IMR-90 (cell line): ENCODE measurements around the gene POLR3A. TPM values are rescaled to one million over a fixed set of nuclear protein-coding genes. Genes with fewer than 3 reads are reported as not detected.
A peak's percentile ranks its signal among the peaks of the same experiment; 100 is the strongest.

Source experiments
- ATAC-seq: fragments of 200-7000 bp; cut with Tn5 transposase; 2 replicates; pipeline ENCODE4 v1.9.1; 2020; ENCODE audit warnings: low read depth, mild to moderate bottlenecking, moderate library complexity
- BruUV-seq: library from RNA; stranded (reverse); fragments of 400-500 nt; replicated peaks from 2 replicates; lab custom pipeline; 2021; lab: Mats Ljungman, UMichigan
- CTCF ChIA-PET: fragments of 300-600 bp; formaldehyde crosslinking; extraction: SDS; loops from one replicate; lab custom pipeline; 2021; ENCODE audit warnings: antibody characterized with exemption; lab: Yijun Ruan, JAX
- POLR2A ChIA-PET: fragments of 300-600 bp; sonication (Branson Sonifier 250); formaldehyde crosslinking; loops from one replicate; lab custom pipeline; 2022; ENCODE audit warnings: antibody characterized with exemption; ENCODE audit not compliant: unreplicated experiment; lab: Charles Lee
- DNase-seq: peaks from one replicate; pipeline ENCODE4 v3.0.0; 2013
- H2AFZ ChIP-seq: replicated peaks from 2 replicates; pipeline ENCODE3; 2013; ENCODE audit warnings: low read length, mild to moderate bottlenecking; ENCODE audit not compliant: poor library complexity
- H2AK5ac ChIP-seq: 2 replicates; pipeline ENCODE4 v1.6.1; 2013; ENCODE audit warnings: low read depth, low read length, inconsistent platforms
- H2AK9ac ChIP-seq: replicated peaks from 2 replicates; pipeline ENCODE3; 2013; ENCODE audit warnings: mild to moderate bottlenecking, low read depth, low read length, moderate library complexity; ENCODE audit not compliant: poor library complexity
- H2BK120ac ChIP-seq: 2 replicates; pipeline ENCODE4 v1.6.1; 2013; ENCODE audit warnings: low read depth, low read length, inconsistent platforms
- H2BK15ac ChIP-seq: 3 replicates; pipeline ENCODE4 v1.6.1; 2013; ENCODE audit warnings: low read depth, low read length, inconsistent platforms
- H2BK20ac ChIP-seq: 2 replicates; pipeline ENCODE4 v1.6.1; 2013; ENCODE audit warnings: low read depth, mild to moderate bottlenecking, inconsistent platforms, low read length, moderate library complexity
- H2BK5ac ChIP-seq: 2 replicates; pipeline ENCODE4 v1.6.1; 2013; ENCODE audit warnings: mild to moderate bottlenecking, low read depth, low read length, inconsistent platforms; ENCODE audit not compliant: poor library complexity, severe bottlenecking
- H3K14ac ChIP-seq: replicated peaks from 2 replicates; pipeline ENCODE4 v1.6.1; 2013; ENCODE audit warnings: low read depth, low read length, inconsistent platforms
- H3K18ac ChIP-seq: 2 replicates; pipeline ENCODE4 v1.6.1; 2013; ENCODE audit warnings: low read depth, low read length, control low read depth
- H3K23ac ChIP-seq: 2 replicates; pipeline ENCODE4 v1.6.1; 2013; ENCODE audit warnings: low read depth, low read length, inconsistent platforms
- H3K27ac ChIP-seq: 2 replicates; pipeline ENCODE4 v1.5.1; 2013; ENCODE audit warnings: mild to moderate bottlenecking, control low read depth, low read length; ENCODE audit not compliant: insufficient read depth
- H3K27me3 ChIP-seq: 2 replicates; pipeline ENCODE4 v1.6.1; 2013; ENCODE audit warnings: low read length; ENCODE audit not compliant: control insufficient read depth, insufficient read depth
- H3K36me3 ChIP-seq: 2 replicates; pipeline ENCODE4 v1.6.1; 2013; ENCODE audit warnings: low read length, mixed read lengths; ENCODE audit not compliant: control insufficient read depth, insufficient read depth
- H3K4ac ChIP-seq: 2 replicates; pipeline ENCODE4 v1.6.1; 2013; ENCODE audit warnings: low read depth, low read length, inconsistent platforms
- H3K4me1 ChIP-seq: 2 replicates; pipeline ENCODE4 v1.6.1; 2013; ENCODE audit warnings: low read length, mixed read lengths; ENCODE audit not compliant: control insufficient read depth, insufficient read depth
- H3K4me2 ChIP-seq: 2 replicates; pipeline ENCODE4 v1.6.1; 2013; ENCODE audit warnings: low read depth, mild to moderate bottlenecking, control low read depth, low read length, moderate library complexity
- H3K4me3 ChIP-seq: 2 replicates; pipeline ENCODE4 v1.5.1; 2013; ENCODE audit warnings: low read depth, mild to moderate bottlenecking, control low read depth, low read length, moderate library complexity; ENCODE audit not compliant: insufficient read depth
- H3K56ac ChIP-seq: 2 replicates; pipeline ENCODE4 v1.6.1; 2013; ENCODE audit warnings: low read length, inconsistent platforms; ENCODE audit not compliant: insufficient read depth; ENCODE audit errors: extremely low read depth
- H3K79me1 ChIP-seq, 2 experiments: 2 replicates each; pipeline ENCODE4 v1.6.1; 2013; ENCODE audit warnings: low read length in 2 of 2, inconsistent platforms in 1 of 2, low read depth in 1 of 2
- H3K9ac ChIP-seq: 2 replicates; pipeline ENCODE4 v1.6.1; 2013; ENCODE audit warnings: low read depth, low read length, control low read depth
- H3K9me1 ChIP-seq: 2 replicates; pipeline ENCODE4 v1.6.1; 2013; ENCODE audit warnings: low read length, inconsistent platforms; ENCODE audit not compliant: insufficient read depth
- H3K9me3 ChIP-seq: 2 replicates; pipeline ENCODE4 v1.6.1; 2013; ENCODE audit warnings: low read length; ENCODE audit not compliant: control insufficient read depth, insufficient read depth
- H4K20me1 ChIP-seq: 2 replicates; pipeline ENCODE4 v1.6.1; 2013; ENCODE audit warnings: low read length, inconsistent platforms; ENCODE audit not compliant: insufficient read depth
- H4K5ac ChIP-seq: 2 replicates; pipeline ENCODE4 v1.6.1; 2013; ENCODE audit warnings: mild to moderate bottlenecking, low read depth, low read length, control low read depth
- H4K8ac ChIP-seq, 2 experiments: 2 replicates each; pipeline ENCODE4 v1.6.1; 2013; ENCODE audit warnings: low read depth in 2 of 2, low read length in 2 of 2, control low read depth in 1 of 2, inconsistent platforms in 1 of 2
- H4K91ac ChIP-seq: 2 replicates; pipeline ENCODE4 v1.6.1; 2013; ENCODE audit warnings: low read depth, low read length, inconsistent platforms; ENCODE audit not compliant: insufficient read depth
- BHLHE40 ChIP-seq: fragments of 150-350 bp; IDR thresholded peaks from 2 replicates; pipeline ENCODE4 v1.6.1; 2016; ENCODE audit warnings: mild to moderate bottlenecking, low read depth, low read length
- CEBPB ChIP-seq: IDR thresholded peaks from 2 replicates; pipeline ENCODE4 v1.6.1; 2012; ENCODE audit warnings: low read depth, low read length, improper control_type of control experiment
- CHD1 ChIP-seq: IDR thresholded peaks from 2 replicates; pipeline ENCODE4 v1.6.1; 2012; ENCODE audit warnings: low read depth, low read length, improper control_type of control experiment
- CTCF ChIP-seq: conservative IDR thresholded peaks from 2 replicates; pipeline ENCODE4 v1.5.1; 2012; ENCODE audit warnings: mild to moderate bottlenecking, low read depth, low read length, improper control_type of control experiment
- ELK1 ChIP-seq: fragments of 150-350 bp; IDR thresholded peaks from 2 replicates; pipeline ENCODE4 v1.6.1; 2016; ENCODE audit warnings: low read depth, mild to moderate bottlenecking, low read length, moderate library complexity, borderline replicate concordance
- FOS ChIP-seq: fragments of 150-350 bp; IDR thresholded peaks from 2 replicates; pipeline ENCODE4 v1.6.1; 2016; ENCODE audit warnings: low read depth, low read length
- MAZ ChIP-seq: IDR thresholded peaks from 2 replicates; pipeline ENCODE4 v1.6.1; 2012; ENCODE audit warnings: low read depth, mild to moderate bottlenecking, low read length, improper control_type of control experiment, moderate library complexity, borderline replicate concordance
- MXI1 ChIP-seq: IDR thresholded peaks from 2 replicates; pipeline ENCODE4 v1.6.1; 2012; ENCODE audit warnings: low read depth, mild to moderate bottlenecking, low read length, moderate library complexity, borderline replicate concordance
- NFE2L2 ChIP-seq: fragments of 150-350 bp; IDR thresholded peaks from 2 replicates; pipeline ENCODE4 v1.6.1; 2016; ENCODE audit warnings: low read depth, mild to moderate bottlenecking, low read length
- POLR2A ChIP-seq: IDR thresholded peaks from 2 replicates; pipeline ENCODE4 v1.6.1; 2012; ENCODE audit warnings: mild to moderate bottlenecking, low read depth, low read length
- RAD21 ChIP-seq: IDR thresholded peaks from 2 replicates; pipeline ENCODE4 v1.6.1; 2012; ENCODE audit warnings: low read length, improper control_type of control experiment
- RCOR1 ChIP-seq: IDR thresholded peaks from 2 replicates; pipeline ENCODE4 v1.6.1; 2012; ENCODE audit warnings: mild to moderate bottlenecking, low read length, improper control_type of control experiment; ENCODE audit not compliant: insufficient replicate concordance
- RFX5 ChIP-seq: IDR thresholded peaks from 2 replicates; pipeline ENCODE4 v1.8.0; 2012; ENCODE audit warnings: low read depth, mild to moderate bottlenecking, low read length, moderate library complexity
- USF2 ChIP-seq: fragments of 150-350 bp; IDR thresholded peaks from 2 replicates; pipeline ENCODE4 v1.6.1; 2017; ENCODE audit warnings: mild to moderate bottlenecking, antibody characterized with exemption, low read length, low read depth
- WGBS, 2 experiments: methylation state at CpG; one replicate each; pipeline versions ENCODE4 v1.1.5 to v1.1.7; 2013; ENCODE audit warnings: missing lambda C conversion rate in 2 of 2; ENCODE audit not compliant: insufficient read length in 1 of 2; ENCODE audit errors: extremely low coverage in 2 of 2; 5-methylcytosine and 5-hydroxymethylcytosine counted together
- dilution Hi-C: fragments of 300-500 bp; cut with HindIII; formaldehyde crosslinking; loops from one replicate; pipeline ENCODE4 v1.14.3; 2018; ENCODE audit warnings: low sequenced_read_pairs; ENCODE audit not compliant: unreplicated experiment
- in situ Hi-C: fragments of 300-500 bp; cut with MboI; formaldehyde crosslinking; loops from 3 replicates; pipeline ENCODE4 v1.14.3; 2019; ENCODE audit warnings: low sequenced_read_pairs, inconsistent platforms, mixed read lengths
- intact Hi-C: fragments of 100-400 bp; cut with micrococcal nuclease; formaldehyde crosslinking; loops from 2 replicates; pipeline ENCODE4 v1.10.0; 2022
- polyA plus RNA-seq, 3 experiments: library from polyadenylated mRNA; depleted of rRNA; stranded (reverse); fragments of >200 nt; gene quantifications; 2 replicates each; pipeline ENCODE4 v1.2.3, GENCODE V29; 2012; ENCODE audit warnings: low replicate concordance in 1 of 3
- total RNA-seq: library from RNA; depleted of rRNA; stranded (reverse); fragments of >200 nt; gene quantifications from 2 replicates; pipeline ENCODE4 v1.2.3, GENCODE V29; 2012

POLR3A gene
- total and polyA plus RNA-seq, 2 of the 4 experiments (the other 2 are of a cell fraction): 11.9 to 24.4 TPM

- peak overlapping the region; percentile 39 for H2AK9ac ChIP-seq
- POLR2A ChIA-PET: interaction anchor here (0.5 to 0.6 kb wide), 3 partner anchors 429 to 1105 kb away, joined by 3 read pairs; no protein-coding TSS in a partner anchor
- H3K4ac ChIP-seq: peak overlapping the region; percentile 91
- peak overlapping the region; percentile 95 for H2BK120ac ChIP-seq
- H3K27ac ChIP-seq: peak overlapping the region; percentile 35; the same call in 1 of the 2 replicates
- H3K79me1 ChIP-seq: peaks cover 0 to 15% of the 10 kb centered on the region in 2 experiments; a peak in 3 of 4 replicates
- no peaks in the 10 kb centered on the region for H3K27me3 ChIP-seq
- intact Hi-C loops: no loop called here
- no CpG with 5 or more reads among the region's 7 CpGs for WGBS, 2 experiments
- ATAC-seq (peak; percentile 90), DNase-seq (peak; percentile 89)
- H2AFZ ChIP-seq: peak overlapping the region; percentile 67
- in situ Hi-C loops: loop anchor here (10.0 kb wide), 1 partner anchor 601 kb away; no protein-coding TSS in a partner anchor
- H3K9me1 ChIP-seq: peaks cover 17% of the 10 kb centered on the region
- H4K20me1 ChIP-seq: no peaks in the 10 kb centered on the region
- H3K4me2 ChIP-seq: peak overlapping the region; percentile 26
- dilution Hi-C loops: no loop called here
- H3K4me3 ChIP-seq: no peak overlapping the region
- H2BK5ac ChIP-seq: peak overlapping the region; percentile 51
- 0 out of 2 replicates have a peak overlapping the region, but pooled peaks have one; percentile 14 for H3K9ac ChIP-seq
- H3K23ac ChIP-seq: peak overlapping the region; percentile 86
- peak overlapping the region; percentile 61 to 89; a peak in 2 of 4 replicates for H4K8ac ChIP-seq
- H3K14ac ChIP-seq: peak overlapping the region; percentile 94
- H4K5ac ChIP-seq: no peak overlapping the region
- peak overlapping the region; percentile 96 for H2AK5ac ChIP-seq
- peak overlapping the region; percentile 43 for H3K18ac ChIP-seq
- H2BK15ac ChIP-seq: peak overlapping the region; percentile 89; the same call in 2 of the 3 replicates
- peak overlapping the region; percentile 97 for H2BK20ac ChIP-seq
- peak overlapping the region; percentile 87 for H4K91ac ChIP-seq
- CTCF ChIA-PET: interaction anchor here (0.6 to 0.7 kb wide), 2 partner anchors 260 to 430 kb away, joined by 3 read pairs; no protein-coding TSS in a partner anchor
- peaks cover 12% of the 10 kb centered on the region for H3K4me1 ChIP-seq
- no peaks in the 10 kb centered on the region; the same call in 1 of the 2 replicates for H3K36me3 ChIP-seq
- H3K9me3 ChIP-seq: no peaks in the 10 kb centered on the region
- no TSS peak for BruUV-seq
- H3K56ac ChIP-seq: peak overlapping the region; percentile 65
- TF ChIP-seq MAZ: no peak
- no peak for TF ChIP-seq USF2
- TF ChIP-seq RCOR1: peak; percentile 71
- no peak for TF ChIP-seq CHD1
- TF ChIP-seq ELK1: no peak
- no peak for TF ChIP-seq BHLHE40
- TF ChIP-seq FOS: no peak
- no peak for TF ChIP-seq RAD21
- no peak for TF ChIP-seq CTCF
- no peak for TF ChIP-seq POLR2A
- TF ChIP-seq NFE2L2: no peak
- 0 out of 2 replicates have a peak, but pooled peaks have one; percentile 15 for TF ChIP-seq CEBPB
- TF ChIP-seq RFX5: no peak
- TF ChIP-seq MXI1: no peak
Observed at GRCh38 chr10:78053211-78053868, 24.0 kb upstream of the POLR3A start.
